K562 (cell line): ENCODE data around the gene F11R. TPM values are rescaled to one million over a fixed set of nuclear protein-coding genes. Genes with fewer than 3 reads are reported as not detected.

Experiments
- CBFA2T2 ChIP-seq: fragments of 450-650 bp; conservative IDR thresholded peaks from 2 replicates; pipeline ENCODE4 v1.6.1; 2017; ENCODE audit warnings: mild to moderate bottlenecking
- CHD4 ChIP-seq: fragments of 200-600 bp; sonication (generic); IDR thresholded peaks from 3 replicates; pipeline ENCODE4 v1.6.1; 2012; ENCODE audit warnings: low read depth, mild to moderate bottlenecking, mixed read lengths, low read length, inconsistent platforms; ENCODE audit not compliant: insufficient read depth, insufficient replicate concordance, poor library complexity, severe bottlenecking
- E2F6 ChIP-seq, 2 experiments: IDR thresholded peaks; 2 replicates each; pipeline ENCODE4 v1.6.1; 2011; ENCODE audit warnings: borderline replicate concordance in 1 of 2, control low read depth in 1 of 2, low read depth in 1 of 2, low read length in 1 of 2, mild to moderate bottlenecking in 1 of 2, mixed read lengths in 1 of 2, moderate library complexity in 1 of 2; ENCODE audit not compliant: insufficient read depth in 1 of 2, insufficient read length in 1 of 2, poor library complexity in 1 of 2, severe bottlenecking in 1 of 2; ENCODE audit errors: extremely low read depth in 1 of 2
- EZH2 ChIP-seq: IDR thresholded peaks from 2 replicates; pipeline ENCODE4 v1.6.1; 2012; ENCODE audit warnings: low read depth, mild to moderate bottlenecking, inconsistent platforms, low read length, borderline replicate concordance
- FUS ChIP-seq: fragments of 200-400 bp; formaldehyde crosslinking; optimal IDR thresholded peaks from 2 replicates; pipeline ENCODE3; 2017; ENCODE audit warnings: low read depth, low read length
- GTF2F1 ChIP-seq: IDR thresholded peaks from 2 replicates; pipeline ENCODE4 v1.6.1; 2011; ENCODE audit warnings: low read depth, low read length, improper control_type of control experiment
- HDAC3 ChIP-seq: fragments of 450-650 bp; IDR thresholded peaks from 2 replicates; pipeline ENCODE4 v1.6.1; 2018; ENCODE audit warnings: borderline replicate concordance, mild to moderate bottlenecking, moderate library complexity; ENCODE audit not compliant: partially characterized antibody
- HNRNPL ChIP-seq: fragments of 200-400 bp; formaldehyde crosslinking; IDR thresholded peaks from 2 replicates; pipeline ENCODE4 v1.6.1; 2017; ENCODE audit warnings: low read depth, mild to moderate bottlenecking, low read length
- ILF3 ChIP-seq: fragments of 450-650 bp; IDR thresholded peaks from 2 replicates; pipeline ENCODE4 v1.6.1; 2018; ENCODE audit warnings: antibody characterized with exemption, mild to moderate bottlenecking, moderate library complexity, borderline replicate concordance
- KLF6 ChIP-seq: fragments of 250-450 bp; sonication (Bioruptor Pico); IDR thresholded peaks from 2 replicates; pipeline ENCODE4 v1.4.0; 2020; ENCODE audit warnings: mild to moderate bottlenecking, moderate library complexity, borderline replicate concordance
- MTA2 ChIP-seq: fragments of 450-650 bp; IDR thresholded peaks from 2 replicates; pipeline ENCODE4 v1.6.1; 2016; ENCODE audit warnings: low read depth
- MYBL2 ChIP-seq, 2 experiments: fragments of 450-650 bp in 1 of 2; sonication (generic) in 1 of 2; formaldehyde crosslinking in 1 of 2; IDR thresholded peaks; 2 replicates each; pipeline versions ENCODE4 v1.6.1 to v1.8.1; 2017 to 2022; ENCODE audit warnings: borderline replicate concordance in 1 of 2, inconsistent platforms in 1 of 2, low read depth in 1 of 2, mild to moderate bottlenecking in 1 of 2, missing genetic modification reagents in 1 of 2, moderate library complexity in 1 of 2
- NFE2L1 ChIP-seq: fragments of 450-650 bp; IDR thresholded peaks from 2 replicates; pipeline ENCODE4 v1.6.1; 2016; ENCODE audit warnings: missing genetic modification characterization, low read depth, mild to moderate bottlenecking, missing compliant biosample characterization, moderate library complexity, borderline replicate concordance
- NFYB ChIP-seq: IDR thresholded peaks from 2 replicates; pipeline ENCODE4 v1.6.1; 2011; ENCODE audit warnings: mild to moderate bottlenecking, moderate library complexity; ENCODE audit not compliant: insufficient read length; ENCODE audit errors: extremely low read depth
- PCBP2 ChIP-seq: fragments of 200-400 bp; formaldehyde crosslinking; IDR thresholded peaks from 2 replicates; pipeline ENCODE4 v1.6.1; 2018; ENCODE audit warnings: low read length, low read depth, mild to moderate bottlenecking, moderate library complexity; ENCODE audit not compliant: poor library complexity, severe bottlenecking
- RBM22 ChIP-seq: fragments of 200-400 bp; formaldehyde crosslinking; IDR thresholded peaks from 2 replicates; pipeline ENCODE4 v1.6.1; 2018; ENCODE audit warnings: low read length, low read depth; ENCODE audit not compliant: poor library complexity, severe bottlenecking
- RNF2 ChIP-seq: sonication (generic); IDR thresholded peaks from 2 replicates; pipeline ENCODE4 v1.6.1; 2016
- SIN3B ChIP-seq: fragments of 450-650 bp; IDR thresholded peaks from 2 replicates; pipeline ENCODE4 v1.6.1; 2017; ENCODE audit warnings: low read depth, mild to moderate bottlenecking, moderate library complexity
- SMAD3 ChIP-seq: fragments of 450-650 bp; formaldehyde crosslinking; conservative IDR thresholded peaks from 2 replicates; pipeline ENCODE4 v1.4.0; 2020; ENCODE audit warnings: mild to moderate bottlenecking
- TAF1 ChIP-seq: IDR thresholded peaks from 2 replicates; pipeline ENCODE4 v1.6.1; 2011; ENCODE audit warnings: mild to moderate bottlenecking, low read length, moderate library complexity; ENCODE audit not compliant: insufficient read depth, control insufficient read depth, severe bottlenecking; ENCODE audit errors: extremely low read depth
- TCF7L2 ChIP-seq: fragments of 150-350 bp; IDR thresholded peaks from 2 replicates; pipeline ENCODE4 v1.6.1; 2016; ENCODE audit warnings: low read depth, mild to moderate bottlenecking, low read length, moderate library complexity
- TCFL5 ChIP-seq: fragments of 250-450 bp; sonication (Bioruptor Pico); conservative IDR thresholded peaks from 2 replicates; pipeline ENCODE4 v1.6.1; 2021; ENCODE audit warnings: mild to moderate bottlenecking, moderate library complexity, matching md5 sums
- ZNF444 ChIP-seq: fragments of 250-450 bp; sonication (Bioruptor Pico); IDR thresholded peaks from 2 replicates; pipeline ENCODE4 v1.4.0; 2020; ENCODE audit warnings: mild to moderate bottlenecking, moderate library complexity
- ZNF717 ChIP-seq: fragments of 250-450 bp; sonication (Bioruptor Pico); IDR thresholded peaks from 2 replicates; pipeline ENCODE4 v1.5.0; 2021
- ZNF764 ChIP-seq: fragments of 250-450 bp; sonication (Bioruptor Pico); IDR thresholded peaks from 2 replicates; pipeline ENCODE4 v1.4.0; 2020; ENCODE audit warnings: low read depth, mild to moderate bottlenecking, moderate library complexity
- polyA plus RNA-seq, 8 experiments: library from polyadenylated mRNA; depleted of rRNA in 4 of 8; stranded (reverse) in 5 of 8; unstranded in 3 of 8; fragments of >200 nt; fragmentation: Nextera tagmentation in 2 of 8; fragmentation: Illumina TruSeq in 1 of 8; extraction: Ambion mirVana in 2 of 8; extraction: Trizol in 1 of 8; gene quantifications; 2 replicates each; pipeline versions ENCODE4 v1.2.1 to v1.2.3, GENCODE V29; 2011 to 2014; ENCODE audit warnings: inconsistent platforms in 1 of 8, missing spikeins in 1 of 8
- total RNA-seq, 7 experiments: library from RNA; depleted of rRNA in 6 of 7; stranded (reverse); fragments of >200 nt in 6 of 7; fragmentation: Illumina TruSeq in 2 of 7; extraction: Trizol in 2 of 7; gene quantifications; 2 replicates each; pipeline versions ENCODE4 v1.2.1 to v1.2.3, GENCODE V29; 2011 to 2021; ENCODE audit warnings: low replicate concordance in 1 of 7
- TF ChIP-seq, protein P1 (sequence below): fragments of 450-650 bp; conservative IDR thresholded peaks from 2 replicates; pipeline ENCODE4 v1.6.1; 2016; ENCODE audit warnings: missing genetic modification characterization, low read depth, mild to moderate bottlenecking, control low read depth, missing compliant biosample characterization

F11R gene
- total and polyA plus RNA-seq, 9 of the 15 experiments (the other 6 are each of a cell fraction or from before 2014, with no cell fraction given) = 27.4 to 187 (median 52.5) TPM

GRCh38 chr1:161013488-161014230, 7.3 kb downstream of the F11R start (continued):
- TF ChIP-seq, protein P1, sequence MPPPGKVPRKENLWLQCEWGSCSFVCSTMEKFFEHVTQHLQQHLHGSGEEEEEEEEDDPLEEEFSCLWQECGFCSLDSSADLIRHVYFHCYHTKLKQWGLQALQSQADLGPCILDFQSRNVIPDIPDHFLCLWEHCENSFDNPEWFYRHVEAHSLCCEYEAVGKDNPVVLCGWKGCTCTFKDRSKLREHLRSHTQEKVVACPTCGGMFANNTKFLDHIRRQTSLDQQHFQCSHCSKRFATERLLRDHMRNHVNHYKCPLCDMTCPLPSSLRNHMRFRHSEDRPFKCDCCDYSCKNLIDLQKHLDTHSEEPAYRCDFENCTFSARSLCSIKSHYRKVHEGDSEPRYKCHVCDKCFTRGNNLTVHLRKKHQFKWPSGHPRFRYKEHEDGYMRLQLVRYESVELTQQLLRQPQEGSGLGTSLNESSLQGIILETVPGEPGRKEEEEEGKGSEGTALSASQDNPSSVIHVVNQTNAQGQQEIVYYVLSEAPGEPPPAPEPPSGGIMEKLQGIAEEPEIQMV (tag) = no peak
- no peak for TF ChIP-seq RBM22
- no peak for TF ChIP-seq NFE2L1
- no peak for TF ChIP-seq SIN3B
- TF ChIP-seq FUS = no peak
- TF ChIP-seq RNF2 = peak; percentile 97
- no peak for TF ChIP-seq ILF3
- peak; percentile 75 for TF ChIP-seq MTA2
- peak; percentile 91 for TF ChIP-seq CBFA2T2
- TF ChIP-seq EZH2 = no peak
- TF ChIP-seq PCBP2 = no peak
- TF ChIP-seq HNRNPL = no peak
- peak; percentile 69 for TF ChIP-seq HDAC3
- TF ChIP-seq TCFL5 = no peak
- TF ChIP-seq E2F6 (IDR thresholded peaks at IDR 0.05; ENCODE audit: borderline replicate concordance in 1 of 2, extremely low read depth in 1 of 2, insufficient read depth in 1 of 2, insufficient read length in 1 of 2, low read depth in 1 of 2, low read length in 1 of 2, poor library complexity in 1 of 2, severe bottlenecking in 1 of 2) = peak; percentile 45 to 68
- no peak for TF ChIP-seq GTF2F1
- no peak for TF ChIP-seq MYBL2 (IDR thresholded peaks at IDR 0.05; ENCODE audit: low read depth)
- TF ChIP-seq MYBL2 (CRISPR knock-in tag; IDR thresholded peaks at IDR 0.05; ENCODE audit: borderline replicate concordance) = no peak
- TF ChIP-seq ZNF444 (CRISPR knock-in tag) = no peak
- TF ChIP-seq KLF6 (CRISPR knock-in tag) = no peak
- no peak for TF ChIP-seq NFYB
- no peak for TF ChIP-seq SMAD3 (CRISPR knock-in tag)
- TF ChIP-seq TCF7L2 = no peak
- peak; percentile 69 for TF ChIP-seq TAF1
- no peak for TF ChIP-seq ZNF764 (CRISPR knock-in tag)
- no peak for TF ChIP-seq ZNF717 (CRISPR knock-in tag)
- TF ChIP-seq CHD4 = peak; percentile 12
